ENCODE data around the gene CELF5.

- no peak for TF ChIP-seq EZH2 (IDR thresholded peaks at IDR 0.05; ENCODE audit: insufficient read depth, poor library complexity, severe bottlenecking)
- no peak for TF ChIP-seq EZH2phosphoT487 (IDR thresholded peaks at IDR 0.05; ENCODE audit: insufficient read depth, low read depth)
These were observed 13.3 kb upstream of the CELF5 start for GRCh38 chr19:3211191-3211590.

Data from GM23248 (cell line).